HCT116 (cell line): ENCODE results near the gene POMGNT1. TPM values are rescaled to one million over a fixed set of nuclear protein-coding genes. Genes with fewer than 3 reads are reported as not detected.

Source experiments
- ATAC-seq: fragments of 200-7000 bp; cut with Tn5 transposase; 2 replicates; pipeline ENCODE4 v1.9.1; 2020; ENCODE audit warnings: mild to moderate bottlenecking, moderate library complexity
- BruUV-seq: library from RNA; stranded (reverse); fragments of 400-500 nt; replicated peaks from 2 replicates; lab custom pipeline; 2021; lab: Mats Ljungman, UMichigan
- CTCF ChIA-PET: fragments of 300-600 bp; sonication (Branson Sonifier 250); formaldehyde crosslinking; loops from one replicate; lab custom pipeline; 2021; ENCODE audit warnings: antibody characterized with exemption; lab: Charles Lee
- POLR2A ChIA-PET: fragments of 300-600, 350-600 bp; sonication (Branson Sonifier 250); formaldehyde crosslinking; loops from one replicate; lab custom pipeline; 2021; ENCODE audit warnings: antibody characterized with exemption; lab: Charles Lee
- RAD21 ChIA-PET, 2 experiments: fragments of 300-600 bp; sonication (Branson Sonifier 250); formaldehyde crosslinking; loops; one replicate each; lab custom pipeline; 2023; ENCODE audit warnings: low total read pairs in 2 of 2; ENCODE audit not compliant: uncharacterized antibody in 2 of 2, unreplicated experiment in 2 of 2, low non-redundant PET in 1 of 2; lab: Charles Lee
- DNase-seq: peaks from one replicate; pipeline ENCODE4 v3.0.0-alpha.2; 2010; ENCODE audit warnings: low read depth, low spot score
- H2AFZ ChIP-seq: fragments of 200-600 bp; shearing (Covaris generic), sonication (generic); 2 replicates; pipeline ENCODE4 v1.6.1; 2017; ENCODE audit warnings: low read depth, mixed run types, mixed read lengths, antibody characterized with exemption, low read length; ENCODE audit not compliant: poor library complexity, severe bottlenecking
- H3K27ac ChIP-seq: 2 replicates; pipeline ENCODE4 v1.5.1; 2012; ENCODE audit warnings: low read depth, low read length
- H3K27me3 ChIP-seq: fragments of 200-600 bp; sonication (generic); 2 replicates; pipeline ENCODE4 v1.6.1; 2016; ENCODE audit warnings: mixed run types, low read length, mixed read lengths; ENCODE audit not compliant: insufficient read depth
- H3K36me3 ChIP-seq, 2 experiments: fragments of 200-500 bp in 1 of 2; fragments of 200-600 bp in 1 of 2; sonication (Bioruptor generic) in 1 of 2; sonication (generic) in 1 of 2; 2 replicates each; pipeline versions ENCODE4 v1.5.1 to v1.6.1; 2014 to 2016; ENCODE audit warnings: low read length in 2 of 2, inconsistent platforms in 1 of 2, mixed read lengths in 1 of 2, mixed run types in 1 of 2; ENCODE audit not compliant: insufficient read depth in 2 of 2, control insufficient read depth in 1 of 2
- H3K4me1 ChIP-seq, 2 experiments: fragments of 200-600 bp in 1 of 2; sonication (generic) in 1 of 2; 2 replicates each; pipeline versions ENCODE4 v1.5.1 to v1.6.1; 2012 to 2017; ENCODE audit warnings: low read length in 2 of 2, inconsistent platforms in 1 of 2, mild to moderate bottlenecking in 1 of 2, mixed read lengths in 1 of 2, mixed run types in 1 of 2, moderate library complexity in 1 of 2; ENCODE audit not compliant: insufficient read depth in 2 of 2, control insufficient read depth in 1 of 2
- H3K4me2 ChIP-seq: fragments of 200-600 bp; sonication (generic); 2 replicates; pipeline ENCODE4 v1.6.1; 2017; ENCODE audit warnings: mixed run types, low read length, mixed read lengths
- H3K4me3 ChIP-seq, 2 experiments: fragments of 200-600 bp in 1 of 2; sonication (generic) in 1 of 2; replicated peaks in 1 of 2; 2 replicates each; pipeline ENCODE4 v1.5.1; 2011 to 2016; ENCODE audit warnings: low read length in 2 of 2, control low read depth in 1 of 2, low read depth in 1 of 2, mild to moderate bottlenecking in 1 of 2, mixed read lengths in 1 of 2, mixed run types in 1 of 2
- H3K79me2 ChIP-seq: fragments of 200-600 bp; sonication (generic); 2 replicates; pipeline ENCODE4 v1.6.1; 2017; ENCODE audit warnings: mild to moderate bottlenecking, mixed run types, low read length, moderate library complexity, mixed read lengths; ENCODE audit not compliant: insufficient read depth
- H3K9ac ChIP-seq: fragments of 200-600 bp; sonication (generic); 2 replicates; pipeline ENCODE4 v1.6.1; 2016; ENCODE audit warnings: low read length, mixed read lengths
- H3K9me2 ChIP-seq: fragments of 200-600 bp; sonication (generic), shearing (Covaris generic); 2 replicates; pipeline ENCODE4 v1.6.1; 2017; ENCODE audit warnings: mixed run types, mild to moderate bottlenecking, moderate library complexity; ENCODE audit not compliant: insufficient read depth
- H3K9me3 ChIP-seq, 2 experiments: fragments of 200-500 bp in 1 of 2; fragments of 200-600 bp in 1 of 2; sonication (Bioruptor generic) in 1 of 2; sonication (generic) in 1 of 2; 2 replicates each; pipeline ENCODE4 v1.6.1; 2014 to 2017; ENCODE audit warnings: low read length in 2 of 2, mixed read lengths in 2 of 2, inconsistent platforms in 1 of 2, low read depth in 1 of 2, mild to moderate bottlenecking in 1 of 2, mixed run types in 1 of 2, moderate library complexity in 1 of 2; ENCODE audit not compliant: control insufficient read depth in 1 of 2, insufficient read depth in 1 of 2
- H4K20me1 ChIP-seq: fragments of 200-600 bp; sonication (generic), shearing (Covaris generic); 2 replicates; pipeline ENCODE4 v1.6.1; 2017; ENCODE audit warnings: mixed run types, mild to moderate bottlenecking, moderate library complexity; ENCODE audit not compliant: insufficient read depth
- CEBPB ChIP-seq: IDR thresholded peaks from 2 replicates; pipeline ENCODE4 v1.6.1; 2012; ENCODE audit warnings: low read depth
- CTCF ChIP-seq, 3 experiments: fragments of 200-600 bp in 1 of 3; sonication (generic) in 1 of 3; IDR thresholded peaks in 2 of 3; conservative IDR thresholded peaks in 1 of 3; 2 replicates each; pipeline ENCODE4 v1.5.1; 2012 to 2017; ENCODE audit warnings: low read depth in 2 of 3, low read length in 2 of 3, antibody characterized with exemption in 1 of 3, borderline replicate concordance in 1 of 3, control low read depth in 1 of 3, mild to moderate bottlenecking in 1 of 3, mixed read lengths in 1 of 3, mixed run types in 1 of 3, moderate library complexity in 1 of 3; ENCODE audit not compliant: insufficient read depth in 1 of 3
- ELF1 ChIP-seq: IDR thresholded peaks from 2 replicates; pipeline ENCODE4 v1.6.1; 2012; ENCODE audit warnings: low read depth, borderline replicate concordance
- EZH2phosphoT487 ChIP-seq: fragments of 200-600 bp; IDR thresholded peaks from 2 replicates; pipeline ENCODE4 v1.6.1; 2018; ENCODE audit warnings: antibody characterized with exemption, borderline replicate concordance
- FOSL1 ChIP-seq: IDR thresholded peaks from 2 replicates; pipeline ENCODE4 v1.6.1; 2012; ENCODE audit warnings: low read depth
- POLR2A ChIP-seq: IDR thresholded peaks from 2 replicates; pipeline ENCODE4 v1.7.0; 2011; ENCODE audit warnings: borderline replicate concordance; ENCODE audit not compliant: insufficient read depth, insufficient read length; ENCODE audit errors: extremely low read depth
- RAD21 ChIP-seq: IDR thresholded peaks from 2 replicates; pipeline ENCODE4 v1.6.1; 2012; ENCODE audit warnings: low read depth, mild to moderate bottlenecking
- SRF ChIP-seq: IDR thresholded peaks from 2 replicates; pipeline ENCODE4 v1.6.1; 2012; ENCODE audit warnings: low read depth
- intact Hi-C: fragments of 100-400 bp; cut with micrococcal nuclease; formaldehyde crosslinking; loops from 2 replicates; pipeline ENCODE4 v1.10.0; 2022
- total RNA-seq: library from RNA; stranded (reverse); gene quantifications from one replicate; pipeline ENCODE4 v1.2.1, GENCODE V29; 2021; ENCODE audit not compliant: unreplicated experiment
- TF ChIP-seq, protein P1 (sequence below): IDR thresholded peaks from 2 replicates; pipeline ENCODE4 v1.6.1; 2012
- TF ChIP-seq, protein P2 (sequence below): IDR thresholded peaks from 2 replicates; pipeline ENCODE4 v1.6.1; 2011; ENCODE audit warnings: mild to moderate bottlenecking, low read length, moderate library complexity; ENCODE audit not compliant: insufficient replicate concordance; ENCODE audit errors: extremely low read depth

The POMGNT1 gene
- total RNA-seq, 1 experiment from 2014 or later: 97.7 TPM

DNA sequence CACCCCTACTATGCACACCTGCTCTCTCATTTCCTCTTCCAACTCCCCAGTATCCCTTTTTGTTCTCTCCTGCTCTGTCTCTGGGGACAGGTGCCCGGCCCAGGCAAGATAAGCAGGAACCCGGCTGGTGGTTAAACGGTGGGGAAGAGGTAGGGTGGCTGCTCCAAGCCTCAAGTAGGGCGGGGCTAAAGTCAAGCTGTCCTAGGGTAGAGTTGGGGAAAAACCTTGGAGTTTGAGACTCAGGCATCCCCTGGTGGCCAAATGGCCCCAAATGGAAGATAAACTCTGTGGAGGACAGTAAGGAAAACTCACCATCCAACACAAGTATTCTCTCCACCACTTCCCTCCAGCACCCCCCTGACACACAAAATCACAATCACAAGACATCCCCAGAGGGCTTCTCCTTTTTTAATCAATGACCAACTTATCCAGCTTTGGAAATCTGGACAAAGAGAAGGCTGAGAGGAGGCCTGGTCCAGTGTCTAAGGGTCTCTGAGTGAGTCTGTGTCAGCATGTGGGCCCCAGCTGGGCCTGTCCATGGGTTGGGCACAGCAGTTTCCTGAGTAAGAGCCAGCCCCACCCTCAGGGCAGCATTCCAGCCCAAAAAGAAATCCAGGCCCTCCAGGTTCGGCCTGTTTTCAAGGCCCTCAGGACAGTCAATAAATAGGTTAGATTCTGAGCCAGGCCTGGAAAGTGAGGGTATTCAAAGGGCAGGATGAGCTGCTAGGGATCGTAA is 9.8 kb downstream of the POMGNT1 start:
- H3K9me3 ChIP-seq: no peaks in the 10 kb centered on the region
- H3K9me2 ChIP-seq: no peaks in the 10 kb centered on the region
- peaks cover 13 to 32% of the 10 kb centered on the region in 2 experiments; a peak in 3 of 4 replicates for H3K36me3 ChIP-seq
- no TSS peak for BruUV-seq
- POLR2A ChIA-PET: no interaction called here
- CTCF ChIA-PET: no interaction called here
- H3K27ac ChIP-seq: no peak overlapping the region
- no peak overlapping the region for H3K9ac ChIP-seq
- TF ChIP-seq FOSL1 (no peak), CTCF (IDR thresholded peaks at IDR 0.05 in 2 of 3, conservative IDR thresholded peaks at IDR 0.05 in 1 of 3; ENCODE audit: borderline replicate concordance in 1 of 3, insufficient read depth in 1 of 3, low read depth in 2 of 3, low read length in 2 of 3) (peak in 2 of 3 experiments; percentile 32 to 41; a peak in 4 of 6 replicates)
- RAD21 ChIA-PET: no interaction called here
- H3K79me2 ChIP-seq: no peaks in the 10 kb centered on the region
- H4K20me1 ChIP-seq: no peaks in the 10 kb centered on the region
- H2AFZ ChIP-seq: no peak overlapping the region
- intact Hi-C loops: no loop called here
- DNase-seq (no peak), ATAC-seq (no peak)
- H3K4me1 ChIP-seq: peaks cover 30 to 48% of the 10 kb centered on the region in 2 experiments
- H3K27me3 ChIP-seq: no peaks in the 10 kb centered on the region
- H3K4me2 ChIP-seq: no peak overlapping the region
- H3K4me3 ChIP-seq: no peak overlapping the region

DNA sequence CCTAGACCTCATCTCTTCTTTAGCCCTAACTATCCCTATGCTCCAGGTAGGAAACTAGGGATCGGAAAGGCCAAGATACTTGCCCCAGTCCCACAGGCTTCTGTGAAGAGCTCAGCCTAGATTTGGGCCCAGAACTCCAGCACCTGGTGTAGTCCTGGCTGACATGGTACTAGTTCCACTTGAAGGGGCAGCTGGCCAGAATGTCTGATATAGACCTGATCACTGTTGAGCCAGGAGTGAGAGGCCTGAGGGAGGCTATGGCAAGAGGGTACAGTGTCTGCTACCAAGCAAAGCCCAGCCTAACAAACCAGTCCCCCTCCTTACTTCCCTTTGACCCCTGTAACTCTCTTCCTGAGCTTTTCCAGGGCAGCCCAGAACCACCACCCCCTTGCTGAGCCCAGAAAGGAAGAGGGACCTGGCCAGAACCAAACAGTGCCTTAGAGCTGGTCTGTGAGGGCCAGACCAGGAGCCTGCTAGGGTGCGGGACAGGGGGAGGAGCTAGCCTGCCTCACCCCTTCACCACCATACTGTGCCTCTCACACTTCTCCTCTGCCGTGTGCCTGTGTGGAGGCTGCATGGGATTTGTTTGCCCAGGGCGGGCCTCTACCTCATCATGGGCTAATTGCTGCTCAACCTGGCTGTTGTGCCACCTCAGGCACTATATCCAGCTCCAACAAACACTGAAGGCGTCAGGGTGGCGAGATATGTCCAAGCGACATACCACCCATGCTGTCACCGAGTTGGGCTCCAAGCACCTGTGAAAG is 10.9 kb downstream of the POMGNT1 start:
- intact Hi-C loops: no loop called here
- no peaks in the 10 kb centered on the region for H4K20me1 ChIP-seq
- H3K4me2 ChIP-seq: no peak overlapping the region
- H3K36me3 ChIP-seq: peaks cover 10 to 21% of the 10 kb centered on the region in 2 experiments; a peak in 3 of 4 replicates
- RAD21 ChIA-PET: no interaction called here
- TF ChIP-seq EZH2phosphoT487: no peak
- no peak for TF ChIP-seq CTCF (IDR thresholded peaks at IDR 0.05 in 2 of 3, conservative IDR thresholded peaks at IDR 0.05 in 1 of 3; ENCODE audit: borderline replicate concordance in 1 of 3, insufficient read depth in 1 of 3, low read depth in 2 of 3, low read length in 2 of 3)
- no peak for TF ChIP-seq CEBPB
- no peak for TF ChIP-seq SRF
- TF ChIP-seq, protein P1, sequence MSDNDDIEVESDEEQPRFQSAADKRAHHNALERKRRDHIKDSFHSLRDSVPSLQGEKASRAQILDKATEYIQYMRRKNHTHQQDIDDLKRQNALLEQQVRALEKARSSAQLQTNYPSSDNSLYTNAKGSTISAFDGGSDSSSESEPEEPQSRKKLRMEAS: no peak
- TF ChIP-seq POLR2A: no peak
- TF ChIP-seq RAD21: no peak
- TF ChIP-seq, protein P2, sequence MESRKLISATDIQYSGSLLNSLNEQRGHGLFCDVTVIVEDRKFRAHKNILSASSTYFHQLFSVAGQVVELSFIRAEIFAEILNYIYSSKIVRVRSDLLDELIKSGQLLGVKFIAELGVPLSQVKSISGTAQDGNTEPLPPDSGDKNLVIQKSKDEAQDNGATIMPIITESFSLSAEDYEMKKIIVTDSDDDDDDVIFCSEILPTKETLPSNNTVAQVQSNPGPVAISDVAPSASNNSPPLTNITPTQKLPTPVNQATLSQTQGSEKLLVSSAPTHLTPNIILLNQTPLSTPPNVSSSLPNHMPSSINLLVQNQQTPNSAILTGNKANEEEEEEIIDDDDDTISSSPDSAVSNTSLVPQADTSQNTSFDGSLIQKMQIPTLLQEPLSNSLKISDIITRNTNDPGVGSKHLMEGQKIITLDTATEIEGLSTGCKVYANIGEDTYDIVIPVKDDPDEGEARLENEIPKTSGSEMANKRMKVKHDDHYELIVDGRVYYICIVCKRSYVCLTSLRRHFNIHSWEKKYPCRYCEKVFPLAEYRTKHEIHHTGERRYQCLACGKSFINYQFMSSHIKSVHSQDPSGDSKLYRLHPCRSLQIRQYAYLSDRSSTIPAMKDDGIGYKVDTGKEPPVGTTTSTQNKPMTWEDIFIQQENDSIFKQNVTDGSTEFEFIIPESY: no peak
- no peak for TF ChIP-seq ELF1
- no peak overlapping the region for H3K27ac ChIP-seq
- CTCF ChIA-PET: no interaction called here
- H2AFZ ChIP-seq: no peak overlapping the region
- peaks cover 39 to 59% of the 10 kb centered on the region in 2 experiments for H3K4me1 ChIP-seq
- POLR2A ChIA-PET: no interaction called here
- DNase-seq (no peak), ATAC-seq (no peak)
- no peaks in the 10 kb centered on the region for H3K9me2 ChIP-seq
- H3K79me2 ChIP-seq: no peaks in the 10 kb centered on the region
- no peaks in the 10 kb centered on the region for H3K9me3 ChIP-seq
- BruUV-seq: no TSS peak
- H3K27me3 ChIP-seq: no peaks in the 10 kb centered on the region
- H3K9ac ChIP-seq: no peak overlapping the region
- no peak overlapping the region for H3K4me3 ChIP-seq
